ENCODE measurements around the gene ATP5F1A. TPM values are rescaled to one million over a fixed set of nuclear protein-coding genes. Genes with fewer than 3 reads are reported as not detected.
"Not testable (repeated sequence)": the region's sequence is repeated elsewhere in the genome, so short reads cannot be mapped to it uniquely, and the experiment has no call there.

The ATP5F1A gene
- 100 to 1,000 TPM; 722 to 778 (median 731) TPM for polyA plus RNA-seq (ENCODE audit: insufficient read length in 3 of 3)

DNA sequence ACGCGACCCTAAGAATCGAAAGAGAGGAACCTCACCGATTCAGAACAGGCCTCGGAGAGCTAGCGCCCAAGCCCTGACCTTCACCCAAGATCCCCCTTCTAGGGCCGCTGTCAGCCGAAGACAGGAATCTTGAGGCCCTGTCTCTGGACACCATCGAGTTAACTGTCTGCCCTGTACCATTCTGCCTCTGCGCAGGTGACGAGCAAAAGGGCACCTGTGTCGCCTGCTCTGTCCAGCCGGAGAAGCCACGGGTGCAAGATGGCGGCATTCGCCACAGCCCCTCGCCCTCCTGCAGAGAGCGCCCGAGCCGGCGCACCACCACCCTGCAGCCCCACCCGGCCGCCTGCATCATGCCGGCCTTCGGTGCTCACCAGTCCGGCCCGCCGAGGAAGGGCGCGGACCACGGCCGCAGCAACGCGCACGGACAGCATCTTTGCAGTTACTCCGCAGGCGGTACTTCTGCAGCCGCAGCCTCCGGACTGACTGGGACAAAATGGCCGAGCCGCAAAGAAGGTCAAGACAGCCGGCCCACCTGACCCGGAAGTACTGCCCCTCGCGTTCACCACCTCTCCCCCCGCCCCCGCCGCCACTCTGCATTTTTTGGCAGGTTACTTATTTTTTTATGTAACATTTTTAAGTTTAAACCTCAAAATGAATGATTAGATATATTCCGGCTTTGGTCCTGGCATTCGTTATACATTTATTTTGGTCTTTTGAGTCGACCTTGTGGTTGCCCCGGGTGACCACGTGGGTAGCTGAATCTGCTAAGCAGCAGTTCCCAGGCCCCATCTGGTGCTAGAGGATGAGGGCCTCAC is at the start of gene ATP5F1A:
TSS of gene ATP5F1A (minus strand) at position 496 of the 815 bp plus-strand sequence. CDS start at position 431, 65 bp downstream.
- DNase-seq (ENCODE audit: low read depth in 3 of 3, low spot score in 2 of 3): peak; percentile 69 to 80 (median 75)

DNA sequence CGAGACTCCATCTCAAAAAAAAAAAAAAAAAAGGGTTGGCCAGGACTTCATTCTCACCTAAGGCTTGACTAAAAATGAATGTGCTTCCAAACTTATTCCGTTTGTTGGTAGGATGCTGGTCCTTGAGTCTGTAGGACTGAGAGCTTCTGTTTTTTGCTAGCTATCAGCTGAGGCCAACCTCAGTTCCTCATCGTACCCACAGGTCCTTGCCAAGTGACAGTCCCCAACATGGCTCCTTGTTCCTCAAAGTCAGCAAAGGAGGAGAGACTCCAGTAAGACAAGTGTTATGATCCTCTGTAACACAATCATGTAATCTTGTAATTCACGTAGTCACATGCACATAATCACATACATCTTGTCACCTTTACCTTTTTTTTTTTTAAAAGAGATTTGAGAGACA is 43.1 kb upstream of the ATP5F1A start:
- no peak for DNase-seq (ENCODE audit: low read depth in 3 of 3, low spot score in 2 of 3)

DNA sequence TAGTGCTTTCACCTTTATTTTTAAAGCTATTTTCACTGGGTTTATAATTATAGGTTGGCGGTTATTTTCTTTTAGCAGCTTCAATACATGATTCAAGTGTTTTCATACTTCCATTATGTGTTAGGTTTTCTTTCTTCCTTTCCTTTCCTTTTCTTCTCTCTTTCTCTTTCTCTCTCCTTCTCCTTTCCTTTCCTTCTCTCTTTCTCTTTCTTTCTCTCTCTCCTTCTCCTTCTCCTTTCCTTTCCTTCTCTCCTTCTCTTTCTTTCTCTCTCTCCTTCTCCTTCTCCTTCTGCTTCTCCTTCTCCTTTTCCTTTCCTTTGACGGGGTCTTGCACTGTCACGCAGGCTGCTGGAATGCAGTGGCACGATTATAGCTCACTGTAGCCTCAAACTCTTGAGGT is 42.1 kb upstream of the ATP5F1A start:
- no peak for DNase-seq (ENCODE audit: low read depth in 3 of 3, low spot score in 2 of 3)

GRCh38 chr18:46134920-46135675 is 37.0 kb upstream of the ATP5F1A start:
- DNase-seq (ENCODE audit: low read depth in 3 of 3, low spot score in 2 of 3): no peak

DNA sequence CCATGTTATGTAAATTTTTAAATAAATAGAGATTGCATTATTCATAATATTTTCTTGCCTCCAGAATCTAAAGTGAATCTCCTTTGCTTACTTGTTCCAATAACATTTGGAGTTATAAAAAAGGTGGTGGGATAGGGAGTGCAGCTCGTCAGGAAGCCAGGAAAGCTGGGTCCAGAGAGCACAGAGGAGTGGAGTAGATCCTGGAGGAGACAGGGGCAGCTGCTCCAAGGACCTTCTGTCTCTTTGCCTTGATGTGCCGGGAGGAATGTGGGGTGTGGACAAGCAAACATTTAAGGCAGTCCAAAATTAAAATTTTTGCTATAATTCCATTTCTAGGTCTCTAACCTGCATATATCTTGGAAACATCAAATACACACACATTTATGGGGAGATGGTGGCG is 35.4 kb upstream of the ATP5F1A start:
- DNase-seq (ENCODE audit: low read depth in 3 of 3, low spot score in 2 of 3): no peak

GRCh38 chr18:46130549-46130948 is 32.5 kb upstream of the ATP5F1A start:
- not testable (repeated sequence) for DNase-seq (ENCODE audit: low read depth in 3 of 3, low spot score in 2 of 3)

DNA sequence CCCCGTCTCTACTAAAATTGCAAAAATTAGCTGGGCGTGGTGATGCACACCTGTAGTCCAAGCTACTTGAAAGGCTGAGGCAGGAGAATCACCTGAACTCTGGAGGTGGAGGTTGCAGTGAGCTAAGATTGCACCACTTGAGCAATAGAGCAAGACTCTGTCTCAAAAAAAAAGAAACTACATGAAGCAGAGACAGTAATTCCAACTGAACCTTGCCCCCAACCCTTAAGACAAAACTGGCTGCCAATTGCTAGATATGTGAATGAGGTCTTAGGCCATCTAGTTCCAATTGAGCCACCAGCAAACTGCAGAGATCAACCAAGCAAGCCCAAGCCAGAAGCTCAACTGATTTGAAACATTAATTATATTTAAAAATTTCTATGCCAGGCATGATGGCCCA is 32.0 kb upstream of the ATP5F1A start:
- DNase-seq (ENCODE audit: low read depth in 3 of 3, low spot score in 2 of 3): no peak

DNA sequence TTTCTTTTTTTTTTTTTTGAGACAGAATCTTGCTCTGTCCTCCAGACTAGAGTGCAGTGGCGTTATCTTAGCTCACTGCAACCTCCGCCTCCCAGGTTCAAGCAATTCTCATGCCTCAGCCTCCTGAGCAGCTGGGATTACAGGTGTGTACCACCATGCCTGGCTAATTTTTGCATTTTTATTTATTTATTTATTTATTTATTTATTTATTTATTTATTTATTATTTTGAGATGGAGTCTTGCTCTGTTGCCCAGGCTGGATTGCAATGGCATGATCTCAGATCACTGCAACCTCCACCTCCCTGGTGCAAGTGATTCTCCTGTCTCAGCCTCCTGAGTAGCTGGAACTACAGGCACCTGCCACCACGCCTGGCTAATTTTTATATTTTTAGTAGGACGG is 28.5 kb upstream of the ATP5F1A start:
- DNase-seq (ENCODE audit: low read depth in 3 of 3, low spot score in 2 of 3): not testable (repeated sequence)

DNA sequence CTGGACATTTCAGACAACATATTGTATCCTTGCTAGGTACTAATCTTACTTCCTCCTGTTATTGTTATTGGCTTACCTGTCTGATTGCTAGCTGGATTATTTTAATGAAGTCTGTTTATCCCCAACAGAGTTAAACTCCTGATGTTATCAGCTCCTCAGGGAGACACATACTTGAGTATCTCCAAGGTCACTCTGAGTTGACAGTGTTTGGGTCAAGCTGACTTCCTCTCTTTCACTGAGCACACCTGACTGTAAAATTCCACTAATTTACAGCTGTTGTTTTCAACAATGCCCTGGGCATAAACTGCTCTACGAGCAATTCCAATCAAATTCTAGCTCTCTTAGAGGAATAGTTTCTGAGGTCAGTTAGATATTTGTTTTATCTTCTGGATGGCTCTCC is 15.7 kb upstream of the ATP5F1A start:
- no peak for DNase-seq (ENCODE audit: low read depth in 3 of 3, low spot score in 2 of 3)

GRCh38 chr18:46110406-46110805 is 12.3 kb upstream of the ATP5F1A start:
- DNase-seq (ENCODE audit: low read depth in 3 of 3, low spot score in 2 of 3): no peak

DNA sequence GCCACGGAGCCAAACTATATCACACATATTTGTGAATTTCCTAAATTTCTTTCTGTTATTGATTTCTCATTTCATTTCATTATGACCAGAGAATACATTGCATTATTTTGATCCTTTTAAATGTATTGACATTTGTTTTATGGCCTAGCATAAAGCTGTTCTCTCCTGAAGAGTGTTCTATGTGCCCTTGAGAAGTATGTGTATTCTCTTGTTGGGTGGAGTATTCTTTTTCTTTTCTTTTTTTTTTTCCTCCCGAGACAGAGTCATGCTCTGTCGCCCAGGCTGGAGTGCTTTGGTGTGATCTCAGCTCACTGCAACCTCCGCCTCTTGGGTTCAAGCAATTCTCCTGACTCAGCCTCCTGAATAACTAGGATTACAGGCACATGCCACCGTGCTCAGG is 11.3 kb upstream of the ATP5F1A start:
- no peak for DNase-seq (ENCODE audit: low read depth in 3 of 3, low spot score in 2 of 3)

DNA sequence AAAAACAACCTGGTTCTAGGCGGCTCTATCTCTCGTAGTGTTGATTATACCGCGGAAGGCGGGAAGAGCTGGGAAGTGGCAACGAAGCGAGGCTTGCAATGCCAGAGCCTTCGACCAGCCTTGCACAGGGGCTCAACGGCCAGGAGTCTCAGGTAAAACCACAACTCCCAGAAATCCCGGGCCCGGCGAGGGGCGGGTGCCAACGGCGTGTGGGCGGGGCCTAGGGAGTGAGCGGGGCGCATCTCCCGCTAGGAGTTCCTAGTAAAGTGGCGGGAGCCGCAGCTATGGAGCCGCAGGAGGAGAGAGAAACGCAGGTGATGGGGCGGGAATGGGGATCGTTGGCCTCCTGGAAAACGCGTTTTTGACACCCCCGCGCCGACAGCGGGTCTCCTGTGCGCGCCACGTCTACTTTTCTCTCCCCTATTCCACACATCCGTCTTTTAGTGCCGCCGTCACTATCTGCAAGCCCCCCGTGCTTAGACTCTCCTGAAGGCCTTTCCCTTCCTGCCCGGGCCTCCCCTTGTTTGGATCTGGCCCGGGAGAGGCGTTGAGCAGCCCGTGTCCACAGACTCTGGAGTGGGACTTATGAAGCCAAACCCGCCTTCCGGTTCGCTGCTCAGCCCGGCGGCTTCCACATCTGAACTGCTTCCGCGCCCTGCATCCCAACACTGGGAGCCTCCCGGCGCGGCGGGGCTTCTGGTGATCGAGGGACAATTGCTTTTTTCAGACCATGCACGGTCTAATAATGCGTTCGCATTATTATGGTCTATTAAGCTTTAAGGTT is 6.2 kb upstream of the ATP5F1A start, which contains the start of gene HAUS1:
TSS of gene HAUS1 (plus strand) at position 258 of the 784 bp plus-strand sequence. CDS start at position 285, 27 bp downstream.
- peak; percentile 57 to 85 (median 77) for DNase-seq (ENCODE audit: low read depth in 3 of 3, low spot score in 2 of 3)

GRCh38 chr18:46099463-46099862 is 1.4 kb upstream of the ATP5F1A start:
- no peak for DNase-seq (ENCODE audit: low read depth in 3 of 3, low spot score in 2 of 3)

DNA sequence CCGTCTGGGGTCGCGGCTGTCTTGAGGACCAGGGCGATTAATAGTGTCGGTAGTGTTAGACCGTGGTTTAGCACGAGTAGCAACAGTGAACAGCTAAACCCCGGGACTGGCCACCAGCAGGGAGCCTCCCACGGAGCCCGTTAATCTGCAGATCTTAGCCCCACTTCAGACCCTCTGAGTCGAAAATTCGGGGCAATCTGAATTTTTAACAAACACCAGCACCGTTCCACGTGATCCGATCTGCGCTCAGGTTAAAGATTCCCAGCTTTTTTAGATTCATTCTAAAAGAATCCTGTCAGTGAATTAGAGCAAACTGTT is 479 bp upstream of the ATP5F1A start:
- no peak for DNase-seq (ENCODE audit: low read depth in 3 of 3, low spot score in 2 of 3)

- no peak for DNase-seq (ENCODE audit: low read depth in 3 of 3, low spot score in 2 of 3)
Observed at GRCh38 chr18:46097431-46097800, 680 bp downstream of the ATP5F1A start.

DNA sequence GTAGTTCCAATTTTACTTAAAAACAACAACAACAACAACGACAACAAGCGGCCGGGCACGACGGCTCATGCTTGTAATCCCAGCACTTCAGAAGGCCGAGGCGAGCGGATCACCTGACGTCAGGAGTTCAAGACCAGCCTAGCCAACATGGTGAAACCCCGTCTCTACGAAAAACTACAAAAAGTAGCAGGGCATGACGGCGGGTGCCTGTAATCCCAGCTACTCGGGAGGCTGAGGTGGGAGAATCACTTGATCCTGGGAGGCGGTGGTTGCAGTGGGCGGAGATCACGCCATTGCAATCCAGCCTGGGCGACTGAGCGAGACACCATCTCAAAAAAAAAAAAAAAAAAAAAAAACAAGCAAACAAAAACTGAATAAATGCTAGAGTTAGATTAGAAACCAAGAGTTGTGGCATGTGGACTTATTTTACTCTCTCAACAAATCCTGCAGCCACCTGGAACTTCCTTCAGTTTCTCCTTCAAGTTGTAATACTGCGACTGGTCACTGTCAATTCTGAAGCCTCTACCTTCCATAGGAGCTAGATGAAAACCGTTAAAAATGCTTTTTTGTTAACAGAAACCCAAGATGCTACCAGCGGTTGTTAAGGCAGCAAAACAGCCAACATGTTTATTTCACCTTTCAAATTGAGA is 1.3 kb downstream of the ATP5F1A start:
- peak in 1 of 3 donors; percentile 4 for DNase-seq (ENCODE audit: low read depth in 3 of 3, low spot score in 2 of 3)

DNA sequence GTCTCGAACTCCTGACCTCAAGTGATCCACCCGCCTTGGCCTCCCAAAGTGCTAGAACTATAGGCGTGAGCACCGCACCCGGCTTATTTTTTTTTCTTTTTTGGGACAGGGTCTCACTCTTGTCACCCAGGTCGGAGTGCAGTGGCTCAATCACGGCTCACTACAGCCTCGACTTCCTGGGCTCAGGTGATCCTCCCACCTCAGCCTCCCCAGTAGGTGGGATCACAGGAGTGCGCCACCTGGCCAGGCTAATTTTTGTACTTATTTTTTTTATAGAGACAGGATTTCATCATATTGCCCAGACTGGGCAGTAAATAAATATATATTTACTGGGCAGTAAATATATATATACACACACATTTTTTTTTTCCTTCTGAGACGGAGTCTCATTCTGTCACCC is 2.6 kb downstream of the ATP5F1A start:
- DNase-seq (ENCODE audit: low read depth in 3 of 3, low spot score in 2 of 3): no peak

DNA sequence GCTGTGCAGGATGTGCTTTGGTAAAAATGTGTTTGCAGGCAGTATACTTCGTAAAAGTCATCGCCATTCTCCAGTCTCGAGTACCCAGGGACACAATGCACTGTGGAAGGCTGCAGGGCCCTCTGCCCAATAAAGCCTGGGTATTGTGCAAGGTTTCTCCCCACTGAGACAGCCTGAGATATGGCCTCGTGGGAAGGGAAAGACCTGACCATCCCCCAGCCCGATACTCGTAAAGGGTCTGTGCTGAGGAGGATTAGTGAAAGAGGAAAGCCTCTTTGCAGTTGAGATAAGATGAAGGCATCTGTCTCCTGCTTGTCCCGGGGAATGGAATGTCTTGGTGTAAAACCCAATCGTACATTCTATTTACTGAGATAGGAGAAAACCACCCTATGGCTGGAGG is 9.6 kb downstream of the ATP5F1A start:
- not testable (repeated sequence) for DNase-seq (ENCODE audit: low read depth in 3 of 3, low spot score in 2 of 3)

DNA sequence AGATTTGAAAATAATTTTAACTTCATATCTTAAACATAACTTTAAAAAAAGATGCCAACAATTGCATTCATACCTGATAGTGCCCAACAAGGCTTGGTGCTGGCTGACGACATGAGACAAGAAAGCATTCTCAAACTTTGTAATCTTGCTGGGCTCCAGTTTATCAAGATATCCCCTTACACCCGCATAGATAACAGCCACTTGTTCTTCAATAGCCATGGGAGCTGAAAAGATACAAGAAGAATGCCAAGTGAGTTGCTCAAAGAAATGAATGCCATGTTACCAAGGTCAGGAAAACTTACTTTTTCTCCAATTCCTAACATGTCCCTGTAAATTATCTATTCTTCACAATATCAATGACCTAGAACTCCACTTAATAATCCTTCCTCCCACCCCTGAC is 13.7 kb downstream of the ATP5F1A start:
- DNase-seq (ENCODE audit: low read depth in 3 of 3, low spot score in 2 of 3): no peak

DNA sequence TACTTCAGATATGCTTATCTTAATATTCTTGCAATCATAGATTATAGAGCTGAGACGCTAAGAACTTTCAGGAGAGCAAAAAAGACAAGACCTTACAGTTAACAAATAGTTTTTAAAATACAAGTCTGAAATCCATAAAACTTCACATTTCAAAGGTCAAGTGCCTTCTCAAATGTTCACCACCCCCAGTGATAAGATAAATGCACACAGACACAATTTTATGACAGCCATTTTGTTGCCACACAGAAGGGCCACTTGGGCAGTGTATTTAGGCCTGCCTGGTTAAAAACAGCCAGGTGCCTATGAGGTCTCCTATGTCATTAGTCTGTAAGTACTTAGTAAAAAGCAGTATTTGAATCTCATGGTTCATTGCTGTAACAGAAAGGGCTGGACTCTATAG is 17.9 kb downstream of the ATP5F1A start:
- DNase-seq (ENCODE audit: low read depth in 3 of 3, low spot score in 2 of 3): no peak

- DNase-seq (ENCODE audit: low read depth in 3 of 3, low spot score in 2 of 3): no peak
Observed at GRCh38 chr18:46079336-46079735, 18.8 kb downstream of the ATP5F1A start.
